Thymus (tissue), 11 donors: ENCODE measurements around the gene PROCA1. TPM values are rescaled to one million over a fixed set of nuclear protein-coding genes. Genes with fewer than 3 reads are reported as not detected.
"Not testable (repeated sequence)": the region's sequence is repeated elsewhere in the genome, so short reads cannot be mapped to it uniquely, and the experiment has no call there.

Experiments
- DNase-seq, 9 donors: peaks; one replicate each; pipeline ENCODE4 v3.0.0-alpha.2; 2013; ENCODE audit warnings: low spot score in 9 of 9, low read depth in 6 of 9, missing footprints in 1 of 9
- H3K27ac ChIP-seq, 2 donors: one replicate each; pipeline ENCODE4 v1.5.1; 2013; ENCODE audit warnings: control low read depth in 1 of 2, low read depth in 1 of 2, low read length in 1 of 2, mild to moderate bottlenecking in 1 of 2, moderate library complexity in 1 of 2
- H3K27me3 ChIP-seq, 2 donors: one replicate each; pipeline ENCODE4 v1.5.1; 2013; ENCODE audit warnings: low read length in 1 of 2; ENCODE audit not compliant: control insufficient read depth in 2 of 2, insufficient read depth in 1 of 2
- H3K36me3 ChIP-seq, 2 donors: one replicate each; pipeline ENCODE4 v1.5.1; 2013; ENCODE audit warnings: low read length in 1 of 2, mild to moderate bottlenecking in 1 of 2, moderate library complexity in 1 of 2; ENCODE audit not compliant: control insufficient read depth in 2 of 2, insufficient read depth in 2 of 2
- H3K4me1 ChIP-seq, 2 donors: one replicate each; pipeline ENCODE4 v1.5.1; 2013; ENCODE audit warnings: low read length in 2 of 2; ENCODE audit not compliant: control insufficient read depth in 2 of 2, insufficient read depth in 2 of 2
- H3K4me3 ChIP-seq, 2 donors: one replicate each; pipeline ENCODE4 v1.5.1; 2013; ENCODE audit warnings: low read length in 2 of 2, control low read depth in 1 of 2, mild to moderate bottlenecking in 1 of 2
- H3K9me3 ChIP-seq, 2 donors: one replicate each; pipeline ENCODE4 v1.5.1; 2013; ENCODE audit warnings: low read length in 1 of 2, mild to moderate bottlenecking in 1 of 2; ENCODE audit not compliant: control insufficient read depth in 2 of 2, insufficient read depth in 1 of 2
- WGBS: extraction: QIAGEN DNeasy Blood & Tissue Kit; methylation state at CpG from one replicate; pipeline ENCODE4 v1.1.7; 2013; 5-methylcytosine and 5-hydroxymethylcytosine counted together
- polyA plus RNA-seq: library from polyadenylated mRNA; stranded (reverse); fragments of 200-250 nt; gene quantifications from one replicate; pipeline ENCODE4 v1.2.3, GENCODE V29; 2013
- total RNA-seq: library from RNA; stranded (reverse); fragments of 120-200 nt; gene quantifications from one replicate; pipeline ENCODE4 v1.2.4, GENCODE V29; 2013
- donor health status: healthy.

PROCA1 gene
- total and polyA plus RNA-seq, 2 donors: 1.0 to 11.3 TPM

GRCh38 chr17:28665994-28666393 is 45.7 kb downstream of the PROCA1 start:
- H3K36me3 ChIP-seq: peaks cover 17 to 31% of the 10 kb centered on the region in 2 donors
- no peaks in the 10 kb centered on the region for H3K9me3 ChIP-seq
- H3K27ac ChIP-seq: no peak overlapping the region
- no peak for DNase-seq
- 92% methylated on average over 2 of the region's 2 CpGs for WGBS
- H3K4me1 ChIP-seq: peaks cover 1 to 10% of the 10 kb centered on the region in 2 donors
- H3K4me3 ChIP-seq: no peak overlapping the region
- H3K27me3 ChIP-seq: no peaks in the 10 kb centered on the region

GRCh38 chr17:28663723-28664122 is 48.0 kb downstream of the PROCA1 start:
- no peak for DNase-seq
- H3K4me3 ChIP-seq: no peak overlapping the region
- H3K4me1 ChIP-seq: peaks cover 3 to 11% of the 10 kb centered on the region in 2 donors
- no peak overlapping the region for H3K27ac ChIP-seq
- peaks cover 20 to 26% of the 10 kb centered on the region in 2 donors for H3K36me3 ChIP-seq
- no peaks in the 10 kb centered on the region for H3K27me3 ChIP-seq
- H3K9me3 ChIP-seq: peaks cover 0 to 13% of the 10 kb centered on the region in 2 donors

- Histone ChIP-seq H3K36me3 (peaks cover 18 to 26% of the 10 kb centered on the region in 2 donors), H3K4me3 (peak overlapping the region; percentile 61 to 95), H3K4me1 (peaks cover 3 to 11% of the 10 kb centered on the region in 2 donors), H3K27ac (peak overlapping the region; percentile 94 to 97), H3K27me3 (no peaks in the 10 kb centered on the region), H3K9me3 (peaks cover 0 to 13% of the 10 kb centered on the region in 2 donors)
- WGBS: under 1% methylated on average over 10 of the region's 10 CpGs
- DNase-seq: no peak
Observed at GRCh38 chr17:28662527-28662829, 49.2 kb downstream of the PROCA1 start.

- Histone ChIP-seq H3K36me3 (peaks cover 16 to 31% of the 10 kb centered on the region in 2 donors), H3K27ac (peak within 1 kb of the TSS; percentile 94 to 97), H3K27me3 (no peaks in the 10 kb centered on the region), H3K4me1 (peaks cover 3 to 11% of the 10 kb centered on the region in 2 donors), H3K4me3 (peak within 1 kb of the TSS; percentile 61 to 95), H3K9me3 (peaks cover 0 to 13% of the 10 kb centered on the region in 2 donors)
- WGBS: under 1% methylated on average over 66 of the region's 66 CpGs
- peak; percentile 82 to 97 (median 93) for DNase-seq
Observed at GRCh38 chr17:28661635-28662526, 49.8 kb downstream of the PROCA1 start, which contains the start of the genes SDF2 and SUPT6H. SDF2 (minus strand) TSS chr17:28661906; CDS start chr17:28661876, 30 bp downstream. SUPT6H (plus strand) TSS chr17:28662205; CDS start chr17:28673402, 11,197 bp downstream.

GRCh38 chr17:28659497-28659881 is 52.2 kb downstream of the PROCA1 start:
- peaks cover 17 to 30% of the 10 kb centered on the region in 2 donors for H3K36me3 ChIP-seq
- H3K4me1 ChIP-seq: peaks cover 3 to 11% of the 10 kb centered on the region in 2 donors
- 98% methylated on average over 23 of the region's 23 CpGs for WGBS
- H3K9me3 ChIP-seq: peaks cover 0 to 13% of the 10 kb centered on the region in 2 donors
- not testable (repeated sequence) for H3K4me3 ChIP-seq, H3K27ac ChIP-seq, DNase-seq, H3K27me3 ChIP-seq

GRCh38 chr17:28658766-28659496 is 52.8 kb downstream of the PROCA1 start:
- H3K4me1 ChIP-seq: peaks cover 3 to 11% of the 10 kb centered on the region in 2 donors
- peaks cover 0 to 13% of the 10 kb centered on the region in 2 donors for H3K9me3 ChIP-seq
- not testable (repeated sequence) for H3K4me3 ChIP-seq, H3K27ac ChIP-seq, DNase-seq, H3K27me3 ChIP-seq
- H3K36me3 ChIP-seq: peaks cover 17 to 30% of the 10 kb centered on the region in 2 donors
- 98% methylated on average over 46 of the region's 46 CpGs for WGBS

- 98% methylated on average over 5 of the region's 8 CpGs for WGBS
- not testable (repeated sequence) for H3K27ac ChIP-seq, H3K27me3 ChIP-seq, DNase-seq, H3K4me3 ChIP-seq
- peaks cover 17 to 30% of the 10 kb centered on the region in 2 donors for H3K36me3 ChIP-seq
- peaks cover 3 to 10% of the 10 kb centered on the region in 2 donors for H3K4me1 ChIP-seq
- H3K9me3 ChIP-seq: peaks cover 0 to 13% of the 10 kb centered on the region in 2 donors
Observed at GRCh38 chr17:28658342-28658741, 53.3 kb downstream of the PROCA1 start.

- H3K36me3 ChIP-seq: peaks cover 21 to 30% of the 10 kb centered on the region in 2 donors
- 96% methylated on average over 5 of the region's 5 CpGs for WGBS
- H3K4me1 ChIP-seq: peaks cover 3 to 5% of the 10 kb centered on the region in 2 donors
- H3K27me3 ChIP-seq: no peaks in the 10 kb centered on the region
- H3K27ac ChIP-seq: no peak overlapping the region
- H3K9me3 ChIP-seq: peaks cover 0 to 13% of the 10 kb centered on the region in 2 donors
- DNase-seq: no peak
- H3K4me3 ChIP-seq: no peak overlapping the region
Observed at GRCh38 chr17:28657756-28658155, 53.9 kb downstream of the PROCA1 start.

GRCh38 chr17:28655160-28655559 is 56.5 kb downstream of the PROCA1 start:
- DNase-seq: no peak
- peaks cover 0 to 11% of the 10 kb centered on the region in 2 donors for H3K9me3 ChIP-seq
- no peak overlapping the region for H3K4me3 ChIP-seq
- H3K36me3 ChIP-seq: peaks cover 32 to 39% of the 10 kb centered on the region in 2 donors
- no peaks in the 10 kb centered on the region for H3K4me1 ChIP-seq
- WGBS: 99% methylated on average over 5 of the region's 5 CpGs
- no peak overlapping the region for H3K27ac ChIP-seq
- H3K27me3 ChIP-seq: no peaks in the 10 kb centered on the region
